Left kidney (tissue), 8 donors: ENCODE data around the gene SMIM41. TPM values are rescaled to one million over a fixed set of nuclear protein-coding genes. Genes with fewer than 3 reads are reported as not detected.
A peak's percentile ranks its signal among the peaks of the same experiment; 100 is the strongest.

Experiments
- DNase-seq: peaks from one replicate; pipeline ENCODE4 v3.0.0-alpha.2; 2013
- long read RNA-seq, 8 donors: transcript quantifications; one replicate each; lab custom pipeline, GENCODE V29; 2026
- polyA plus RNA-seq: library from polyadenylated mRNA; unstranded; fragments of 120-200 nt; gene quantifications from one replicate; pipeline ENCODE4 v1.2.1, GENCODE V29; 2013; ENCODE audit not compliant: insufficient read length

The SMIM41 gene
- not detected for polyA plus RNA-seq
- long read RNA-seq, donor 1, partial matches to known transcripts: 0 of 1 reads
- long read RNA-seq, donor 1, other reads (novel, unspliced or antisense): 0 of 1 reads
- long read RNA-seq, donor 2: 0 reads
- long read RNA-seq, donor 3: 0 reads
- long read RNA-seq, donor 4: 0 reads
- long read RNA-seq, donor 5, partial matches to known transcripts: 0 of 1 reads
- long read RNA-seq, donor 5, other reads (novel, unspliced or antisense): 0 of 1 reads
- long read RNA-seq, donor 6, partial matches to known transcripts: 0 of 2 reads
- long read RNA-seq, donor 6, other reads (novel, unspliced or antisense): 0 of 2 reads
- long read RNA-seq, donor 7: 0 reads
- long read RNA-seq, donor 8: 0 reads

- no peak for DNase-seq
Measured at GRCh38 chr12:52079576-52080402, at the start of gene SMIM41. TSS of gene SMIM41 (plus strand) at chr12:52079704. CDS start at chr12:52079780, 76 bp downstream.

GRCh38 chr12:52032446-52032803, 47.1 kb upstream of the SMIM41 start:
- peak; percentile 61 for DNase-seq

GRCh38 chr12:52032804-52033445, 46.6 kb upstream of the SMIM41 start:
- peak; percentile 94 for DNase-seq

- no peak for DNase-seq
Measured at GRCh38 chr12:52033446-52034140, 45.9 kb upstream of the SMIM41 start.

- no peak for DNase-seq
Measured at GRCh38 chr12:52035190-52035589, 44.3 kb upstream of the SMIM41 start.

GRCh38 chr12:52035926-52036325, 43.6 kb upstream of the SMIM41 start:
- DNase-seq: no peak

- DNase-seq: peak; percentile 86
Measured at GRCh38 chr12:52036587-52037171, 42.8 kb upstream of the SMIM41 start.

GRCh38 chr12:52037248-52037861, 42.1 kb upstream of the SMIM41 start:
- DNase-seq: no peak

- DNase-seq: no peak
Measured at GRCh38 chr12:52038447-52038846, 41.1 kb upstream of the SMIM41 start.

GRCh38 chr12:52041035-52041434, 38.5 kb upstream of the SMIM41 start:
- no peak for DNase-seq

- no peak for DNase-seq
Measured at GRCh38 chr12:52041695-52042123, 37.8 kb upstream of the SMIM41 start.

GRCh38 chr12:52042706-52043385, 36.7 kb upstream of the SMIM41 start:
- no peak for DNase-seq

GRCh38 chr12:52043386-52044212, 35.9 kb upstream of the SMIM41 start:
- DNase-seq: no peak

- DNase-seq: no peak
Measured at GRCh38 chr12:52044292-52044983, 35.1 kb upstream of the SMIM41 start.

GRCh38 chr12:52045794-52046199, 33.7 kb upstream of the SMIM41 start:
- DNase-seq: no peak

GRCh38 chr12:52046859-52047258, 32.6 kb upstream of the SMIM41 start:
- DNase-seq: no peak

GRCh38 chr12:52049286-52049685, 30.2 kb upstream of the SMIM41 start:
- no peak for DNase-seq

- no peak for DNase-seq
Measured at GRCh38 chr12:52049688-52050087, 29.8 kb upstream of the SMIM41 start.

GRCh38 chr12:52050116-52050757, 29.3 kb upstream of the SMIM41 start:
- no peak for DNase-seq
